Gastrocnemius medialis (tissue), 4 donors: ENCODE data around the gene BORCS6. TPM values are rescaled to one million over a fixed set of nuclear protein-coding genes. Genes with fewer than 3 reads are reported as not detected.

Source experiments
- ATAC-seq, 2 donors: fragments of 150-250 bp; one replicate each; pipeline ENCODE4 v1.9.1; 2016
- DNase-seq, 2 donors: peaks; one replicate each; pipeline ENCODE4 v3.0.0-alpha.2; 2019
- H3K27ac ChIP-seq, 4 donors: fragments of 200-600 bp; sonication (generic); 1 replicate in 1 of 4; 2 replicates in 3 of 4; pipeline ENCODE4 v1.5.1; 2016 to 2018; ENCODE audit warnings: mild to moderate bottlenecking in 2 of 4, moderate library complexity in 1 of 4
- H3K27me3 ChIP-seq, 3 donors: fragments of 200-600 bp; sonication (generic) in 2 of 3; 1 replicate in 1 of 3; 2 replicates in 2 of 3; pipeline versions ENCODE4 v1.5.1 to v1.6.0; 2016 to 2019; ENCODE audit warnings: mild to moderate bottlenecking in 1 of 3, moderate library complexity in 1 of 3
- H3K36me3 ChIP-seq, 2 donors: fragments of 200-600 bp; sonication (generic) in 1 of 2; one replicate each; pipeline ENCODE4 v1.5.1; 2017 to 2018
- H3K4me1 ChIP-seq, 2 donors: fragments of 200-600 bp; sonication (generic) in 1 of 2; one replicate each; pipeline ENCODE4 v1.5.1; 2016 to 2017; ENCODE audit warnings: mild to moderate bottlenecking in 2 of 2
- H3K4me3 ChIP-seq, 4 donors: fragments of 200-600 bp; sonication (generic) in 3 of 4; 1 replicate in 1 of 4; 2 replicates in 3 of 4; pipeline ENCODE4 v1.5.1; 2016 to 2019; ENCODE audit warnings: mild to moderate bottlenecking in 2 of 4
- H3K9me3 ChIP-seq, 3 donors: fragments of 200-600 bp; sonication (generic) in 2 of 3; 1 replicate in 1 of 3; 2 replicates in 2 of 3; pipeline ENCODE4 v1.5.1; 2016 to 2019
- CTCF ChIP-seq, 5 experiments: fragments of 450-650 bp in 3 of 5; fragments of 200-600 bp in 2 of 5; sonication (generic) in 2 of 5; IDR thresholded peaks in 4 of 5; conservative IDR thresholded peaks in 1 of 5; 1 replicate in 4 of 5; 2 replicates in 1 of 5; pipeline ENCODE4 v1.5.1; 2016 to 2019; ENCODE audit warnings: antibody characterized with exemption in 5 of 5, mild to moderate bottlenecking in 3 of 5, moderate library complexity in 3 of 5
- POLR2A ChIP-seq, 2 donors: fragments of 450-650 bp; IDR thresholded peaks; one replicate each; pipeline ENCODE4 v1.6.1; 2017; ENCODE audit warnings: antibody characterized with exemption in 2 of 2, mild to moderate bottlenecking in 2 of 2, moderate library complexity in 2 of 2
- in situ Hi-C, 4 donors: fragments of 200-750 bp; cut with MboI; loops; one replicate each; pipeline versions ENCODE4 v1.15.0 to v1.8.0; 2017; ENCODE audit warnings: low sequenced_read_pairs in 4 of 4
- intact Hi-C: fragments of 100-400 bp; cut with DNase I; formaldehyde crosslinking; loops from one replicate; pipeline ENCODE4 v1.15.1; 2023; ENCODE audit warnings: low total_unique reads
- total RNA-seq, 4 donors: library from RNA; depleted of rRNA; stranded (reverse); fragments of >200 nt; gene quantifications; one replicate each; pipeline versions ENCODE4 v1.1.0 to v1.2.3, GENCODE V29; 2016

Gene BORCS6
- total RNA-seq, 4 donors from 2014 or later: 16.2 to 34.5 (median 26.2) TPM

- Histone ChIP-seq H3K36me3 (no peaks in the 10 kb centered on the region), H3K27me3 (no peaks in the 10 kb centered on the region), H3K4me1 (peaks cover 6 to 14% of the 10 kb centered on the region in 2 donors), H3K27ac (no peak overlapping the region), H3K4me3 (no peak overlapping the region), H3K9me3 (no peaks in the 10 kb centered on the region)
- TF ChIP-seq POLR2A (IDR thresholded peaks at IDR 0.05) (no peak), CTCF (IDR thresholded peaks at IDR 0.05 in 4 of 5, conservative IDR thresholded peaks at IDR 0.05 in 1 of 5) (no peak)
- in situ Hi-C loops: no loop called here
- intact Hi-C loops: no loop called here
- ATAC-seq (no peak), DNase-seq (no peak)
These were observed 22.6 kb upstream of the BORCS6 start for GRCh38 chr17:8212312-8213180.

DNA sequence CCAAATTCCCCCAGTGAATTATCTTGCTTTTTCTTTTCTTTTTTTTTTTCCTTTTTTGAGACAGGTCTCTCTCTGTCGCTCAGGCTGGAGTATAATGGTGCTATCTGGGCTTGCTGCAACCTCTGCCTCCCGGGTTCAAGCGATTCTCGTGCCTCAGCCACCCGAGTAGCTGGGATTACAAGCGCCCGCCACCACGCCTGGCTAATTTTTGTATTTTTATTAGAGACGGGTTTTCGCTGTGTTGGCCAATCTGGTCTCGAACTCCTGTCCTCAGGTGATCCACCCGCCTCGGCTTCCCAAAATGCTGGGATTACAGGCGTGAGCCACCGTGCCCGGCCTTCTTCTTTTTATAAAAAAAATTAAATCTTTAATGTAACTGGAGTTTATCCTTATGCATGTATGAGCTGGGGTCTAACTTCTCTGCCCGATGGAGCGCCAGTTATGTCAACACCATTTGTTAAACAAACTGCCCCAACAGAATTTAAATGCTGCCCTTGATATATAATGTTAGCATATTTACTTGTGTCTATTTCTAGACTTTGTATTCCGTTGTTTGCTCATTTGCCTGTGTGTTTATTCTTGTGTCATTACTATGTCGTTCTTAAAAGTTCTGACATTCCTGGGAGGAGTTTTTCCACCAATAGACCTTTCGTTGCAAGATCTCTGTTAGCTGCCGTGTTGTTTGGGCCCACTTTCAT lies 20.9 kb upstream of the BORCS6 start:
- TF ChIP-seq POLR2A (IDR thresholded peaks at IDR 0.05) (no peak), CTCF (IDR thresholded peaks at IDR 0.05 in 4 of 5, conservative IDR thresholded peaks at IDR 0.05 in 1 of 5) (no peak)
- Histone ChIP-seq H3K36me3 (no peaks in the 10 kb centered on the region), H3K9me3 (no peaks in the 10 kb centered on the region), H3K27me3 (no peaks in the 10 kb centered on the region), H3K27ac (peak overlapping the region; percentile 53 to 75 (median 74)), H3K4me1 (peaks cover 6 to 14% of the 10 kb centered on the region in 2 donors), H3K4me3 (peak overlapping the region; percentile 61 to 75 (median 68))
- ATAC-seq: no peak
- DNase-seq: no peak
- intact Hi-C loops (no loop called here), in situ Hi-C loops (no loop called here)

GRCh38 chr17:8209907-8210760 lies 20.2 kb upstream of the BORCS6 start, which contains the start of gene AURKB:
Gene AURKB (minus strand): TSS chr17:8210575. CDS start chr17:8210224, 351 bp downstream.
- intact Hi-C loops: no loop called here
- no peaks in the 10 kb centered on the region for H3K27me3 ChIP-seq
- TF ChIP-seq CTCF (IDR thresholded peaks at IDR 0.05 in 4 of 5, conservative IDR thresholded peaks at IDR 0.05 in 1 of 5): no peak
- no peak for TF ChIP-seq POLR2A (IDR thresholded peaks at IDR 0.05)
- H3K4me3 ChIP-seq: peak within 1 kb of the TSS; percentile 61 to 75 (median 68)
- ATAC-seq (peak; percentile 100), DNase-seq (peak; percentile 93)
- H3K9me3 ChIP-seq: no peaks in the 10 kb centered on the region
- H3K4me1 ChIP-seq: peaks cover 6 to 14% of the 10 kb centered on the region in 2 donors
- H3K36me3 ChIP-seq: no peaks in the 10 kb centered on the region
- peak within 1 kb of the TSS; percentile 53 to 75 (median 74) for H3K27ac ChIP-seq
- in situ Hi-C loops: no loop called here

DNA sequence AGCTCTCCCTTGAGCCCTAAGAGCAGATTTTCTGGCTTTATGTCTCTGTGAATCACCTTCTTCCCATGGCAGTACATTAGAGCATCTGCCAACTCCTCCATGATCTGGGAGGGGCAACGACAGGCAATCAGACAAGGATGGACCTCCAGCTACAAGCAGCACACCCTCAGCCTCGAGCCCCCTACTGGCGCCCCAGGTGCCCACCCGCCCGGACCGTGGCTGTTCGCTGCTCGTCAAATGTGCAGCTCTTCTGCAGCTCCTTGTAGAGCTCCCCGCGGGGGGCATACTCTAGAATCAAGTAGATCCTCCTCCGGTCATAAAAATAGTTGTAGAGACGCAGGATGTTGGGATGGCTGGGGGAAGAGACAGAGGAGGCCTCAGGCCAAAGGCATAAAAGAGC lies 16.6 kb upstream of the BORCS6 start:
- Histone ChIP-seq H3K9me3 (no peaks in the 10 kb centered on the region), H3K4me3 (no peak overlapping the region), H3K27me3 (no peaks in the 10 kb centered on the region), H3K27ac (no peak overlapping the region), H3K4me1 (peaks cover 6 to 14% of the 10 kb centered on the region in 2 donors), H3K36me3 (no peaks in the 10 kb centered on the region)
- ATAC-seq (no peak), DNase-seq (no peak)
- no peak for TF ChIP-seq POLR2A (IDR thresholded peaks at IDR 0.05)
- no peak for TF ChIP-seq CTCF (IDR thresholded peaks at IDR 0.05 in 4 of 5, conservative IDR thresholded peaks at IDR 0.05 in 1 of 5)
- in situ Hi-C loops (no loop called here), intact Hi-C loops (no loop called here)
